Astrocyte (in vitro differentiated cells and primary cell): ENCODE data around the gene ERI2.

Experiments used
- EZH2 ChIP-seq: IDR thresholded peaks from 2 replicates; pipeline ENCODE4 v1.6.1; 2012; ENCODE audit warnings: mild to moderate bottlenecking, low read length, inconsistent platforms; ENCODE audit not compliant: insufficient read depth
- TF ChIP-seq, protein P1 (sequence below): IDR thresholded peaks from 2 replicates; pipeline ENCODE4 v1.5.1; 2011; ENCODE audit warnings: low read depth, mild to moderate bottlenecking, inconsistent platforms, low read length, moderate library complexity; ENCODE audit not compliant: insufficient read depth

DNA sequence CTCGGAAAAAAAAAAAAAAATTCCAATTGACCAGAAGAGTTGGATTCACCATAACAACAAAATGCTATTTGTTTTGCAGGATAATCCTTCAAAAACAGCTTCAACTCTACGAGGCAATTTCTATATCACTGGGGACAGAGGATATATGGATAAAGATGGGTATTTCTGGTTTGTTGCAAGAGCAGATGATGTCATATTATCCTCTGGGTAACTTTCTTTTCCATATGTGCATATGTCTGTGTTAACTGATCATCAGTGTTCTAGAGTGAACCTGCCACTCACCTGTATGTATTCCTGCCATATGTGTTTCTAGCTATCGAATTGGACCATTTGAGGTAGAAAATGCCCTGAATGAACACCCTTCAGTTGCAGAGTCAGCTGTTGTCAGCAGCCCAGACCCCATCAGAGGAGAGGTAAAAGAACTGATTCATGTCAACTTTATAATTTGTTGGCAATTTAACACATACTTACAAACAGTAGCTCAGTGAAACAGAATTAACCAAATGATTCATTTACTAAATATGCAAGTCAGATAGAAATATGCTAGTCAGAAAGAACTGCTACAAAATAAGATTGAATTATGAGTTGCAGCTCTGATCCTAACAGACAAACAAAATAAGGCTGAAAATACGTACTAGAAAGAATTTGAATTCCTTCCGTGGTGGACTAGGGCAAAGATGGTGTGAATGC is 14.2 kb downstream of the ERI2 start:
- TF ChIP-seq, protein P1, sequence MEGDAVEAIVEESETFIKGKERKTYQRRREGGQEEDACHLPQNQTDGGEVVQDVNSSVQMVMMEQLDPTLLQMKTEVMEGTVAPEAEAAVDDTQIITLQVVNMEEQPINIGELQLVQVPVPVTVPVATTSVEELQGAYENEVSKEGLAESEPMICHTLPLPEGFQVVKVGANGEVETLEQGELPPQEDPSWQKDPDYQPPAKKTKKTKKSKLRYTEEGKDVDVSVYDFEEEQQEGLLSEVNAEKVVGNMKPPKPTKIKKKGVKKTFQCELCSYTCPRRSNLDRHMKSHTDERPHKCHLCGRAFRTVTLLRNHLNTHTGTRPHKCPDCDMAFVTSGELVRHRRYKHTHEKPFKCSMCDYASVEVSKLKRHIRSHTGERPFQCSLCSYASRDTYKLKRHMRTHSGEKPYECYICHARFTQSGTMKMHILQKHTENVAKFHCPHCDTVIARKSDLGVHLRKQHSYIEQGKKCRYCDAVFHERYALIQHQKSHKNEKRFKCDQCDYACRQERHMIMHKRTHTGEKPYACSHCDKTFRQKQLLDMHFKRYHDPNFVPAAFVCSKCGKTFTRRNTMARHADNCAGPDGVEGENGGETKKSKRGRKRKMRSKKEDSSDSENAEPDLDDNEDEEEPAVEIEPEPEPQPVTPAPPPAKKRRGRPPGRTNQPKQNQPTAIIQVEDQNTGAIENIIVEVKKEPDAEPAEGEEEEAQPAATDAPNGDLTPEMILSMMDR = no peak
- TF ChIP-seq EZH2 = no peak
